SJSA1 (cell line): Measurements from ENCODE around the gene COL23A1. TPM values are rescaled to one million over a fixed set of nuclear protein-coding genes. Genes with fewer than 3 reads are reported as not detected.

Source experiments
- DNase-seq, 2 experiments: peaks; one replicate each; pipeline ENCODE4 v3.0.0-alpha.2; 2015 to 2020; ENCODE audit warnings: low spot score in 2 of 2, low read depth in 1 of 2
- H3K27ac ChIP-seq: fragments of 250-450 bp; sonication (Bioruptor Pico); 2 replicates; pipeline ENCODE4 v1.5.1; 2020; ENCODE audit warnings: mild to moderate bottlenecking, moderate library complexity
- H3K27me3 ChIP-seq: fragments of 250-450 bp; sonication (Bioruptor Pico); replicated peaks from 2 replicates; pipeline ENCODE4 v1.5.1; 2020; ENCODE audit warnings: mild to moderate bottlenecking, moderate library complexity
- H3K36me3 ChIP-seq: fragments of 250-450 bp; sonication (Bioruptor Pico); 2 replicates; pipeline ENCODE4 v1.5.1; 2020; ENCODE audit warnings: mild to moderate bottlenecking
- H3K4me1 ChIP-seq: fragments of 250-450 bp; sonication (Bioruptor Pico); replicated peaks from 2 replicates; pipeline ENCODE4 v1.6.1; 2021; ENCODE audit warnings: mild to moderate bottlenecking
- H3K4me3 ChIP-seq: fragments of 250-450 bp; sonication (Bioruptor Pico); 2 replicates; pipeline ENCODE4 v1.5.1; 2020; ENCODE audit warnings: mild to moderate bottlenecking
- H3K9me3 ChIP-seq: fragments of 250-450 bp; sonication (Bioruptor Pico); replicated peaks from 2 replicates; pipeline ENCODE4 v1.5.1; 2020; ENCODE audit warnings: mild to moderate bottlenecking
- total RNA-seq: library from RNA; depleted of rRNA; stranded (reverse); fragments of >200 nt; shearing (Covaris generic); gene quantifications from 2 replicates; pipeline ENCODE4 v1.2.3, GENCODE V29; 2014

Gene COL23A1
- total RNA-seq, 1 experiment from 2014 or later = not detected

DNA sequence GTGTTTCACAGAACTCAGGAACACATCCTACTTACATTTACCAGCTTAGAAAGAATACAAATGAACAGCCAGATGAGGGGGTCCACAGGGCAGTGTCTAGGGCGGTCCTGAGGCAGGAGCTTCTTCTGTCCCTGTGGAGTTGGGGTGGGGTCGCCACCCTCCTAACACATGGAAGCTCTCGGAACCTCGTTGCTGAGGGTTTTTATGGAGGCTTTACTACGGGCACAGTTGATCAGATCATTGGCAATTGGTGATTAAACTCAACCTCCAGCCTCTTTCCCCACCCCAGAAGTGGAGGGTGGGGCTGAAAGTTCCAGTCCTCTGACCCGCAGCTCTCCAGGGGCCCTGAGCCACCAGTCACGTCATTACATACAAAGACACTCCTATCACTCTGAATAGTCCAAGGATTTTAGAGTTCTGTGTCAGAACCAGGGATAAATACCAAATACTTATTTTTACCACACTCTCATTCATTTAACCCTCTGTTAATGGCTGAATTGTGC lies 156.9 kb downstream of the COL23A1 start:
- Histone ChIP-seq H3K27ac (no peak overlapping the region), H3K27me3 (no peaks in the 10 kb centered on the region), H3K36me3 (no peaks in the 10 kb centered on the region), H3K4me1 (no peaks in the 10 kb centered on the region), H3K4me3 (no peak overlapping the region), H3K9me3 (peaks cover 73% of the 10 kb centered on the region)
- DNase-seq = peak in 1 of 2 experiments; percentile 38

GRCh38 chr5:178432421-178433272 lies 157.5 kb downstream of the COL23A1 start:
- no peak overlapping the region for H3K27ac ChIP-seq
- H3K27me3 ChIP-seq = no peaks in the 10 kb centered on the region
- no peak overlapping the region for H3K4me3 ChIP-seq
- peaks cover 71% of the 10 kb centered on the region for H3K9me3 ChIP-seq
- peak in 1 of 2 experiments; percentile 25 for DNase-seq
- H3K36me3 ChIP-seq = no peaks in the 10 kb centered on the region
- H3K4me1 ChIP-seq = no peaks in the 10 kb centered on the region

DNA sequence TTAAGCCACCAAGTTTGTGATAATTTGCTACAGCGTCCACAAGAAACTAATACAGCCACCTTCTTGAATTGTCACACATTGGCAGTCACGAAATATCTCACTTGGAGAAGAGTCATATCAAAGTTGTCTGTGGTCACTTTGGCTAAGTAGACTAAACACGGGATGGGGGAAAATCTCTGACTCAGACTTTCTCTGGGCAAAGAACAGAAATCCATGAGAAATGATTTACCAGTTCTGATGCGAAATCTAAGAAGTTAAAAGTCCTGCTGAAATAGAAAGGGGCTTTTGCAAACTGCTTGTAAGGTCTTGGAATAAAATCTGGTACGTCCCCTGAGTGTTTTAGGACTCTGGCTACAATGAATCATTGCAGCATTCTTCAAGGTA lies 158.4 kb downstream of the COL23A1 start:
- no peaks in the 10 kb centered on the region for H3K27me3 ChIP-seq
- no peak for DNase-seq

GRCh38 chr5:178431063-178431781 lies 159.0 kb downstream of the COL23A1 start:
- Histone ChIP-seq H3K9me3 (peaks cover 75% of the 10 kb centered on the region), H3K36me3 (no peaks in the 10 kb centered on the region)

More for the DNA sequence above, 158.4 kb downstream of the COL23A1 start:
- Histone ChIP-seq H3K9me3 (peaks cover 71% of the 10 kb centered on the region), H3K4me3 (no peak overlapping the region), H3K4me1 (no peaks in the 10 kb centered on the region), H3K36me3 (no peaks in the 10 kb centered on the region), H3K27ac (no peak overlapping the region)

GRCh38 chr5:178430186-178431062 lies 159.8 kb downstream of the COL23A1 start:
- H3K4me1 ChIP-seq = no peaks in the 10 kb centered on the region
- H3K9me3 ChIP-seq = peaks cover 78% of the 10 kb centered on the region
- H3K4me3 ChIP-seq = no peak overlapping the region
- H3K36me3 ChIP-seq = no peaks in the 10 kb centered on the region
- H3K27ac ChIP-seq = no peak overlapping the region
- peak in 1 of 2 experiments; percentile 26 for DNase-seq
- H3K27me3 ChIP-seq = no peaks in the 10 kb centered on the region

More at GRCh38 chr5:178431063-178431781, 159.0 kb downstream of the COL23A1 start:
- peak in 1 of 2 experiments; percentile 38 for DNase-seq
- Histone ChIP-seq H3K27me3 (no peaks in the 10 kb centered on the region), H3K4me3 (no peak overlapping the region), H3K4me1 (no peaks in the 10 kb centered on the region), H3K27ac (no peak overlapping the region)

DNA sequence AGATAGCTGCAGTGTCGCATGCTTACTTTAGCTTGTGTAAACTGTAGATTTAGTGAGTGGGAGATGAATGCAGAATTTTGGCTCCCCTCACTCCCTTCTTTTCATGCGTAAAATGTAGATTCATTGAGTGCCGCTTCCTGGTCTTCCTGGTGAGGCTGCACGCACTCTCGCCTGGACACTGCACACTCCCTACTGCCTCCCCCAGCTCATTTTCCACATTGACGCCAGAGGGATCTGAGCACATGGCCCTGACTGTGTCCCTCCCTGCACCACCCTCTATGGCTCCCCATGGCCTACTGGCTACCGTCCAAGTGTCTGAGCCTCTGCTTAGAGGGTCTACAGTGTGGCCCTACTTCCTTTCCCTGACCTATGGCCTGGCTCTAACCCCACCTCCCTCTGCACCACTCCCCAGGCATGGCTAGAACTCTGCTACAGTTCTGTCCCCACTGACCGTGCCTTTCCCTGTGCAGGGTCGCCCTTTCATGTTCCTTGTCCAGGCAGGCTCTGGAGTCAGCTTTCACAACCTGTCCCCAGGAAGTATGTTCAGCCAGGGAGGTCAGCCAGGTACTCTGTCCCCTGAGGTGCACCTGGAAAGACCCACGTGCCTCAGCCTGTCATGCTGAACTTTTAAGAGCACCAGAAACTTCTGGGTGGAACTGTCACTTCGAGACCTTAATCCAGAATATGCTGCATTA lies 160.6 kb downstream of the COL23A1 start:
- Histone ChIP-seq H3K4me1 (no peaks in the 10 kb centered on the region), H3K27ac (no peak overlapping the region), H3K9me3 (peaks cover 76% of the 10 kb centered on the region), H3K27me3 (no peaks in the 10 kb centered on the region), H3K36me3 (no peaks in the 10 kb centered on the region), H3K4me3 (no peak overlapping the region)
- DNase-seq = peak in 1 of 2 experiments; percentile 41

DNA sequence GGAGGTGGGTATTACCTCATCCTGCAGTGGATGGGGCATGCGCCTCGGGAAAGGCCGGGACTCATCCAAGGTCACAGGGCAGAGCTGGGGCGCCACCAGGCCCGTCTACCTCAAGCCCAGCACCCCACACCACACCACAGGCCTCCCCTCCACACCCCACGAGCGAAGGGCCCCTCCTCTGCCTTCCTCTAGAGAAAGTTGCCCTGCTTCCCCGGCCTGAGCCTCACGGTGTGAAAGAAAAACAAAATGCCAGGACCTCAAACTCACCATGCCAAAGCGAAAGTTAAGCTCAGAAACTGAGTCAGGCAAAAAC lies 161.1 kb downstream of the COL23A1 start:
- H3K4me1 ChIP-seq = no peaks in the 10 kb centered on the region
- no peak overlapping the region for H3K4me3 ChIP-seq
- DNase-seq = no peak
- no peaks in the 10 kb centered on the region for H3K36me3 ChIP-seq
- peaks cover 74% of the 10 kb centered on the region for H3K9me3 ChIP-seq
- no peaks in the 10 kb centered on the region for H3K27me3 ChIP-seq
- H3K27ac ChIP-seq = no peak overlapping the region

DNA sequence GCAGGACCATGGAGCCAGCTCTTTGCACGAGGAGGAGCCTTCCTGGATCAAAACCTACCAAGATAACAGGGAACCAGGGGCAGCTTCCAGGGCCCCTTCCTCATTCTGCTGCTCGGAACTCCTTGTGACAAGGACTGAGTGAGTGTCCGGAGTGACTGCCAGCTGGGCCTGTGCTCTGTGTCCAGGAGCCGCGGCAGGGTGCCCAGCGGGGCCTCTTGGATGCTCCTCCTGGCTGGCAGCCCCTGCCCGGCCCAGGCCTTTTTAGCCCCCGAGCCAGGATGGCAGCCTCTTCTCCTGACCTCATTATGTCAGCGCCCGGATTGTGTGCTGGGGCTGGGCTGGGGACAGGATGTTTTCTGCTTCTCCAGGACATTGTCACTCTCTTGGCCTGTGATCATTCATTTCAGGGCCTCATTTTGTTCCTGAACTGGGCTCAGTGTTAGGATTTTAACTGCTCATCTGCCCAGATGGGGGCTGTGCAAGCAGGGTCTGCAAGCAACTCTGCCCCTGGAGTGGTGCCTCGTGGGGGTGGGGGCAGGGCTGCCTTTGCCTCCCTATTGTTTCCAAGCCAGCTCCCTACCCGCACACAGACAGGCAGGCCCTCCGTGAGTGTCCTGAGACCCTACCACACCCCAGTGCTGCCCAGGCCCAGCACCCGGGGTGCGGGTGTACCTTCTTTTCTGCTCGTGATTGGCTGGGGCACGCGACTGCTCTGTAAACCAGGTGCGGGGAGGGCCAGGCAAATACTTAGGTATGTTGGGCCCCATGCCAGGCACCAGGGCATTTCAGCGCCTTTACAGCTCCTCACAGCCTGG lies 161.6 kb downstream of the COL23A1 start:
- no peak overlapping the region for H3K4me3 ChIP-seq
- DNase-seq = peak in 1 of 2 experiments; percentile 38
- no peaks in the 10 kb centered on the region for H3K36me3 ChIP-seq
- H3K4me1 ChIP-seq = no peaks in the 10 kb centered on the region
- H3K27ac ChIP-seq = no peak overlapping the region
- peaks cover 74% of the 10 kb centered on the region for H3K9me3 ChIP-seq
- H3K27me3 ChIP-seq = no peaks in the 10 kb centered on the region

DNA sequence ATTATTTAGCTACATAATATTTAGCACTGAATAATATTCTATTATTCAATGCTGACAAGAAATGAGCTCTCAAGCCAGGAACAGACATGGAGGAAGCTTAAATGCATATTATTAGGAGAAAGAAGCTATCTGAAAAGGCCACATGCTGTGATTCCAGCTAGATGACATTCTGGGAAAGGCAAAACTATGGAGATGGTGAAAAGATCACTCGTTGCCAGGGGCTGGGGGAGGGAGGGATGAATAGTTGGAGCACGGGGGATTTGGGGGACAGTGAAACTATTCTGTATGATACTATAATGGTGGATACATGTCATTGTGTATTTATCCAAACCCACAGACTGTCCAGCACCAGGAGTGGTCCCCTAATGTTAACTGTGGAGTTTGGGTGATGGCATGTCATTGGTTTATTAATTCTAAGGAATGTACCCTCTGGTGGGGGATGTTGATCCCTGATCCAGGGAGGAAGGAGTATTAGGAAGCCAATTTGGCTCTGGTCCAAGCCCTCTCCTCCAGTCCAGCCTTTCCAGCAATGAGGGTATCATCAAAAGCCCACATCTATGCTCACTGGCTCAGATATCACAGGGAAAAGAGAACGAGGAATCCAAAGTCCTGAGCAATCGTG lies 162.5 kb downstream of the COL23A1 start:
- Histone ChIP-seq H3K9me3 (peaks cover 71% of the 10 kb centered on the region), H3K27ac (no peak overlapping the region), H3K27me3 (no peaks in the 10 kb centered on the region), H3K36me3 (no peaks in the 10 kb centered on the region), H3K4me3 (no peak overlapping the region), H3K4me1 (no peaks in the 10 kb centered on the region)
- DNase-seq = peak in 1 of 2 experiments; percentile 22

- no peaks in the 10 kb centered on the region for H3K27me3 ChIP-seq
- no peak overlapping the region for H3K27ac ChIP-seq
- peaks cover 76% of the 10 kb centered on the region for H3K9me3 ChIP-seq
- H3K4me1 ChIP-seq = no peaks in the 10 kb centered on the region
- H3K36me3 ChIP-seq = no peaks in the 10 kb centered on the region
- peak in 1 of 2 experiments; percentile 42 for DNase-seq
- H3K4me3 ChIP-seq = no peak overlapping the region
These were observed 163.7 kb downstream of the COL23A1 start for GRCh38 chr5:178426326-178427130.

GRCh38 chr5:178425621-178426068 lies 164.5 kb downstream of the COL23A1 start:
- H3K4me1 ChIP-seq = no peaks in the 10 kb centered on the region
- no peaks in the 10 kb centered on the region for H3K27me3 ChIP-seq
- DNase-seq = peak in 1 of 2 experiments; percentile 40
- no peak overlapping the region for H3K27ac ChIP-seq
- H3K9me3 ChIP-seq = peaks cover 73% of the 10 kb centered on the region
- no peaks in the 10 kb centered on the region for H3K36me3 ChIP-seq
- no peak overlapping the region for H3K4me3 ChIP-seq
